ENCODE results near the gene CCDC24.

- no peak for TF ChIP-seq CTCF (IDR thresholded peaks at IDR 0.05)
- TF ChIP-seq POLR2A (IDR thresholded peaks at IDR 0.05) = no peak
Measured at GRCh38 chr1:43986712-43987111, 4.7 kb upstream of the CCDC24 start.
